Caco-2 (cell line): ENCODE results near the gene UCN2. TPM values are rescaled to one million over a fixed set of nuclear protein-coding genes. Genes with fewer than 3 reads are reported as not detected.

Source experiments
- BruUV-seq: library from RNA; stranded (reverse); fragments of 400-500 nt; replicated peaks from 2 replicates; lab custom pipeline; 2021; lab: Mats Ljungman, UMichigan
- CTCF ChIA-PET: fragments of 300-600 bp; sonication (Branson Sonifier 250); formaldehyde crosslinking; loops from one replicate; lab custom pipeline; 2022; ENCODE audit warnings: antibody characterized with exemption; lab: Charles Lee
- POLR2A ChIA-PET: fragments of 300-600 bp; sonication (Branson Sonifier 250); formaldehyde crosslinking; loops from one replicate; lab custom pipeline; 2022; ENCODE audit warnings: antibody characterized with exemption; lab: Charles Lee
- DNase-seq, 2 experiments: peaks; one replicate each; pipeline versions ENCODE4 v3.0.0 to v3.0.0-alpha.2; 2020 to 2022
- H3K27me3 ChIP-seq: replicated peaks from 2 replicates; pipeline ENCODE4 v1.6.0; 2011; ENCODE audit warnings: low read length; ENCODE audit not compliant: control insufficient read depth, insufficient read depth
- H3K36me3 ChIP-seq: 2 replicates; pipeline ENCODE4 v1.5.1; 2011; ENCODE audit warnings: low read length; ENCODE audit not compliant: control insufficient read depth, insufficient read depth
- H3K4me1 ChIP-seq: fragments of 250-450 bp; sonication (Bioruptor Pico); 2 replicates; pipeline ENCODE4 v1.5.1; 2020; ENCODE audit warnings: mild to moderate bottlenecking
- H3K4me3 ChIP-seq: 2 replicates; pipeline ENCODE4 v1.5.1; 2011; ENCODE audit warnings: low read depth, mild to moderate bottlenecking, control low read depth, low read length
- H3K9me3 ChIP-seq: fragments of 250-450 bp; sonication (Bioruptor Pico); 2 replicates; pipeline ENCODE4 v1.5.1; 2020; ENCODE audit warnings: mild to moderate bottlenecking, moderate library complexity
- H3K27ac Mint-ChIP-seq: one replicate; pipeline ENCODE4 v1.8.0; 2022; ENCODE audit warnings: mixed read lengths; ENCODE audit not compliant: unreplicated experiment
- H3K27me3 Mint-ChIP-seq: one replicate; pipeline ENCODE4 v1.8.0; 2022; ENCODE audit warnings: mixed read lengths; ENCODE audit not compliant: insufficient read depth, unreplicated experiment
- H3K36me3 Mint-ChIP-seq: one replicate; pipeline ENCODE4 v1.8.0; 2022; ENCODE audit warnings: mild to moderate bottlenecking, mixed read lengths; ENCODE audit not compliant: insufficient read depth, unreplicated experiment
- H3K4me1 Mint-ChIP-seq: one replicate; pipeline ENCODE4 v1.8.0; 2022; ENCODE audit warnings: low read depth, mixed read lengths; ENCODE audit not compliant: unreplicated experiment
- H3K4me3 Mint-ChIP-seq: one replicate; pipeline ENCODE4 v1.8.0; 2022; ENCODE audit warnings: mild to moderate bottlenecking, moderate library complexity, mixed read lengths; ENCODE audit not compliant: unreplicated experiment
- H3K9me3 Mint-ChIP-seq: one replicate; pipeline ENCODE4 v1.8.0; 2022; ENCODE audit warnings: mixed read lengths; ENCODE audit not compliant: unreplicated experiment
- intact Hi-C: fragments of 100-400 bp; cut with micrococcal nuclease; formaldehyde crosslinking; loops from one replicate; pipeline ENCODE4 v1.10.0; 2022; ENCODE audit not compliant: unreplicated experiment
- total RNA-seq: library from RNA; stranded (reverse); gene quantifications from 2 replicates; pipeline ENCODE4 v1.2.3, GENCODE V29; 2022
- TF ChIP-seq, protein P1 (sequence below), 2 experiments: fragments of 200-600 bp in 1 of 2; IDR thresholded peaks; 1 replicate in 1 of 2; 2 replicates in 1 of 2; pipeline versions ENCODE4 v1.5.1 to v1.8.0; 2011 to 2022; ENCODE audit warnings: antibody characterized with exemption in 1 of 2, control low read depth in 1 of 2, inconsistent platforms in 1 of 2, low read depth in 1 of 2, low read length in 1 of 2, mild to moderate bottlenecking in 1 of 2, moderate library complexity in 1 of 2; ENCODE audit not compliant: insufficient read depth in 1 of 2, severe bottlenecking in 1 of 2, unreplicated experiment in 1 of 2

Gene UCN2
- total RNA-seq, 1 experiment from 2014 or later = 0.54 TPM

GRCh38 chr3:48565186-48565585 is 1.6 kb upstream of the UCN2 start:
- ChIA-PET POLR2A (no interaction called here), CTCF (no interaction called here)

GRCh38 chr3:48564667-48565066 is 1.1 kb upstream of the UCN2 start:
- Mint-ChIP-seq H3K27me3 (no peaks in the 10 kb centered on the region), H3K4me1 (no peaks in the 10 kb centered on the region), H3K27ac (no peak overlapping the region), H3K4me3 (no peak overlapping the region), H3K36me3 (no peaks in the 10 kb centered on the region), H3K9me3 (no peaks in the 10 kb centered on the region)
- Histone ChIP-seq H3K9me3 (no peaks in the 10 kb centered on the region), H3K4me1 (no peaks in the 10 kb centered on the region), H3K36me3 (no peaks in the 10 kb centered on the region), H3K4me3 (no peak overlapping the region), H3K27me3 (no peaks in the 10 kb centered on the region)
- no peak for DNase-seq
- TF ChIP-seq, protein P1, sequence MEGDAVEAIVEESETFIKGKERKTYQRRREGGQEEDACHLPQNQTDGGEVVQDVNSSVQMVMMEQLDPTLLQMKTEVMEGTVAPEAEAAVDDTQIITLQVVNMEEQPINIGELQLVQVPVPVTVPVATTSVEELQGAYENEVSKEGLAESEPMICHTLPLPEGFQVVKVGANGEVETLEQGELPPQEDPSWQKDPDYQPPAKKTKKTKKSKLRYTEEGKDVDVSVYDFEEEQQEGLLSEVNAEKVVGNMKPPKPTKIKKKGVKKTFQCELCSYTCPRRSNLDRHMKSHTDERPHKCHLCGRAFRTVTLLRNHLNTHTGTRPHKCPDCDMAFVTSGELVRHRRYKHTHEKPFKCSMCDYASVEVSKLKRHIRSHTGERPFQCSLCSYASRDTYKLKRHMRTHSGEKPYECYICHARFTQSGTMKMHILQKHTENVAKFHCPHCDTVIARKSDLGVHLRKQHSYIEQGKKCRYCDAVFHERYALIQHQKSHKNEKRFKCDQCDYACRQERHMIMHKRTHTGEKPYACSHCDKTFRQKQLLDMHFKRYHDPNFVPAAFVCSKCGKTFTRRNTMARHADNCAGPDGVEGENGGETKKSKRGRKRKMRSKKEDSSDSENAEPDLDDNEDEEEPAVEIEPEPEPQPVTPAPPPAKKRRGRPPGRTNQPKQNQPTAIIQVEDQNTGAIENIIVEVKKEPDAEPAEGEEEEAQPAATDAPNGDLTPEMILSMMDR (IDR thresholded peaks at IDR 0.05; ENCODE audit: insufficient read depth in 1 of 2, low read depth in 1 of 2, low read length in 1 of 2, severe bottlenecking in 1 of 2, unreplicated experiment in 1 of 2) = no peak
- ChIA-PET POLR2A (no interaction called here), CTCF (no interaction called here)
- no TSS peak for BruUV-seq
- intact Hi-C loops = no loop called here

More at GRCh38 chr3:48565186-48565585, 1.6 kb upstream of the UCN2 start:
- H3K4me3 Mint-ChIP-seq = no peak overlapping the region
- H3K9me3 Mint-ChIP-seq = no peaks in the 10 kb centered on the region
- no peaks in the 10 kb centered on the region for H3K27me3 Mint-ChIP-seq
- Histone ChIP-seq H3K36me3 (no peaks in the 10 kb centered on the region), H3K4me3 (no peak overlapping the region), H3K9me3 (no peaks in the 10 kb centered on the region), H3K27me3 (no peaks in the 10 kb centered on the region), H3K4me1 (no peaks in the 10 kb centered on the region)
- intact Hi-C loops = no loop called here
- H3K36me3 Mint-ChIP-seq = no peaks in the 10 kb centered on the region
- TF ChIP-seq, protein P1 (IDR thresholded peaks at IDR 0.05; ENCODE audit: insufficient read depth in 1 of 2, low read depth in 1 of 2, low read length in 1 of 2, severe bottlenecking in 1 of 2, unreplicated experiment in 1 of 2) = no peak
- H3K4me1 Mint-ChIP-seq = no peaks in the 10 kb centered on the region
- BruUV-seq = no TSS peak
- no peak overlapping the region for H3K27ac Mint-ChIP-seq
- DNase-seq = no peak

DNA sequence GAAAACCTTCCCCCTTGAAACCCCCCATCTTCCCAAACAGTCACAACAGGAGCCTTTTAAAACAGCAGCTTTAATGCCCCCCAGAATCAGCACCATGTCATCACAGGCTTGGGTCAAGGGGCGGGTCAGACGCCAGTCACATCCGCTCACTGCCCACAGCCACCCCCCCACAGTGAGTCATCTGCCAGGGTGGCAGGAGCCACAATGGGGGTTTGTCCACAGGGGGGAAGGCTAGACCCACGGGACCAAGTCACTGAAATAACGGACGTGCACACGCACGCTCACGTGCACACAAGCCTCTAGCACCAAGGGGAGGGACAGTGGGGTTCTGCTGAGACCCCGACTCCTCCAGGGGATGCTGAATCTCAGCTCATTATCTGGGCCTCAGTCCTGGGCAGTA is 441 bp upstream of the UCN2 start:
- POLR2A ChIA-PET = no interaction called here
- intact Hi-C loops = no loop called here
- no peaks in the 10 kb centered on the region for H3K4me1 ChIP-seq

More for the DNA sequence above, 441 bp upstream of the UCN2 start:
- TF ChIP-seq, protein P1 (IDR thresholded peaks at IDR 0.05; ENCODE audit: insufficient read depth in 1 of 2, low read depth in 1 of 2, low read length in 1 of 2, severe bottlenecking in 1 of 2, unreplicated experiment in 1 of 2) = no peak
- BruUV-seq = no TSS peak
- no peak overlapping the region for H3K4me3 ChIP-seq
- H3K36me3 ChIP-seq = no peaks in the 10 kb centered on the region
- no peaks in the 10 kb centered on the region for H3K27me3 ChIP-seq
- Mint-ChIP-seq H3K27ac (no peak overlapping the region), H3K4me1 (no peaks in the 10 kb centered on the region), H3K27me3 (no peaks in the 10 kb centered on the region), H3K4me3 (no peak overlapping the region), H3K9me3 (no peaks in the 10 kb centered on the region), H3K36me3 (no peaks in the 10 kb centered on the region)
- CTCF ChIA-PET = no interaction called here
- no peak for DNase-seq
- no peaks in the 10 kb centered on the region for H3K9me3 ChIP-seq
